Gastrocnemius medialis (tissue), 4 donors: ENCODE results near the gene NUDCD2. TPM values are rescaled to one million over a fixed set of nuclear protein-coding genes. Genes with fewer than 3 reads are reported as not detected.

Experiments
- ATAC-seq, 2 donors: fragments of 150-250 bp; one replicate each; pipeline ENCODE4 v1.9.1; 2016
- DNase-seq, 2 donors: peaks; one replicate each; pipeline ENCODE4 v3.0.0-alpha.2; 2019
- H3K27ac ChIP-seq, 4 donors: fragments of 200-600 bp; sonication (generic); 1 replicate in 1 of 4; 2 replicates in 3 of 4; pipeline ENCODE4 v1.5.1; 2016 to 2018; ENCODE audit warnings: mild to moderate bottlenecking in 2 of 4, moderate library complexity in 1 of 4
- H3K27me3 ChIP-seq, 3 donors: fragments of 200-600 bp; sonication (generic) in 2 of 3; 1 replicate in 1 of 3; 2 replicates in 2 of 3; pipeline versions ENCODE4 v1.5.1 to v1.6.0; 2016 to 2019; ENCODE audit warnings: mild to moderate bottlenecking in 1 of 3, moderate library complexity in 1 of 3
- H3K36me3 ChIP-seq, 2 donors: fragments of 200-600 bp; sonication (generic) in 1 of 2; one replicate each; pipeline ENCODE4 v1.5.1; 2017 to 2018
- H3K4me1 ChIP-seq, 2 donors: fragments of 200-600 bp; sonication (generic) in 1 of 2; one replicate each; pipeline ENCODE4 v1.5.1; 2016 to 2017; ENCODE audit warnings: mild to moderate bottlenecking in 2 of 2
- H3K4me3 ChIP-seq, 4 donors: fragments of 200-600 bp; sonication (generic) in 3 of 4; 1 replicate in 1 of 4; 2 replicates in 3 of 4; pipeline ENCODE4 v1.5.1; 2016 to 2019; ENCODE audit warnings: mild to moderate bottlenecking in 2 of 4
- H3K9me3 ChIP-seq, 3 donors: fragments of 200-600 bp; sonication (generic) in 2 of 3; 1 replicate in 1 of 3; 2 replicates in 2 of 3; pipeline ENCODE4 v1.5.1; 2016 to 2019
- POLR2A ChIP-seq, 2 donors: fragments of 450-650 bp; IDR thresholded peaks; one replicate each; pipeline ENCODE4 v1.6.1; 2017; ENCODE audit warnings: antibody characterized with exemption in 2 of 2, mild to moderate bottlenecking in 2 of 2, moderate library complexity in 2 of 2
- in situ Hi-C, 4 donors: fragments of 200-750 bp; cut with MboI; loops; one replicate each; pipeline versions ENCODE4 v1.15.0 to v1.8.0; 2017; ENCODE audit warnings: low sequenced_read_pairs in 4 of 4
- intact Hi-C: fragments of 100-400 bp; cut with DNase I; formaldehyde crosslinking; loops from one replicate; pipeline ENCODE4 v1.15.1; 2023; ENCODE audit warnings: low total_unique reads
- total RNA-seq, 4 donors: library from RNA; depleted of rRNA; stranded (reverse); fragments of >200 nt; gene quantifications; one replicate each; pipeline versions ENCODE4 v1.1.0 to v1.2.3, GENCODE V29; 2016
- TF ChIP-seq, protein P1 (sequence below), 5 experiments: fragments of 450-650 bp in 3 of 5; fragments of 200-600 bp in 2 of 5; sonication (generic) in 2 of 5; IDR thresholded peaks in 4 of 5; conservative IDR thresholded peaks in 1 of 5; 1 replicate in 4 of 5; 2 replicates in 1 of 5; pipeline ENCODE4 v1.5.1; 2016 to 2019; ENCODE audit warnings: antibody characterized with exemption in 5 of 5, mild to moderate bottlenecking in 3 of 5, moderate library complexity in 3 of 5

NUDCD2 gene
- total RNA-seq, 4 donors from 2014 or later: 4.2 to 9.1 (median 5.1) TPM

DNA sequence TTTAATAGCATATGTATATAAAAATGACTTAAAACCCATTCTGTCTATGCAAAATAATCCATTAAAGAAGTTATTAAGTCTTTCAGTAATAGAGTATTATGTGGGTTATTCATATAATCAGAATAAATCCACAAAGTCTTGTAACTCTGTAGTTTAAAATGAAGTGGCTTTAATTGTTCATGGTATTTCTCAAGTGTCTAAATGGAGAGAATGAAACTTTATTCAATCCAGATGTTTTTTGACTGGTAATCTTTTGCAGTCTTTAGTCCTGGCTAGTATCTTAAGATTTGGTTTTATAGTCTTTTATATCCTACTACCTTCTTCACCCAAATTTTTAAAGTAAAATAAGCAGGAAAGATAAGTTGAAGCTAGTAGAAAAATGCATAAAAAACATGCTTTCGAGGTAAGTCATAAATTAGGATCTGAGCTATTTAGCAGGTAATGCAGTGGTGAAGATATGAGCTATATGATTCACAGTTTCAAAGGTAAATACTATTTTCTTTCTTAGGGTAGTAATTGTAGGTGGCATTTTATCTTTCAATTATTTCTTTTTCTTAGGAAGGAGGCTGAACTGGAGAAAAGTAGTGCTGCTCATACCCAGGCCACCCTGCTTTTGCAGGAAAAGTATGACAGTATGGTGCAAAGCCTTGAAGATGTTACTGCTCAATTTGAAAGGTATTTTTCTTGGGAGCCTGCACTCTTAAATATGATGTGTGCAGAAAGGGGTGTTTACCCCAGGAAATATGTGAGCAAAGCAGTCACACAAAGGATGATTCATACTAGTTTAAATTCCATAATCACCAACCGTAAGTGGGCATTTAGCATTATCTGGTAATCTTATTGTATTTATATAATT is 18.5 kb upstream of the NUDCD2 start:
- TF ChIP-seq POLR2A (IDR thresholded peaks at IDR 0.05): no peak
- TF ChIP-seq, protein P1, sequence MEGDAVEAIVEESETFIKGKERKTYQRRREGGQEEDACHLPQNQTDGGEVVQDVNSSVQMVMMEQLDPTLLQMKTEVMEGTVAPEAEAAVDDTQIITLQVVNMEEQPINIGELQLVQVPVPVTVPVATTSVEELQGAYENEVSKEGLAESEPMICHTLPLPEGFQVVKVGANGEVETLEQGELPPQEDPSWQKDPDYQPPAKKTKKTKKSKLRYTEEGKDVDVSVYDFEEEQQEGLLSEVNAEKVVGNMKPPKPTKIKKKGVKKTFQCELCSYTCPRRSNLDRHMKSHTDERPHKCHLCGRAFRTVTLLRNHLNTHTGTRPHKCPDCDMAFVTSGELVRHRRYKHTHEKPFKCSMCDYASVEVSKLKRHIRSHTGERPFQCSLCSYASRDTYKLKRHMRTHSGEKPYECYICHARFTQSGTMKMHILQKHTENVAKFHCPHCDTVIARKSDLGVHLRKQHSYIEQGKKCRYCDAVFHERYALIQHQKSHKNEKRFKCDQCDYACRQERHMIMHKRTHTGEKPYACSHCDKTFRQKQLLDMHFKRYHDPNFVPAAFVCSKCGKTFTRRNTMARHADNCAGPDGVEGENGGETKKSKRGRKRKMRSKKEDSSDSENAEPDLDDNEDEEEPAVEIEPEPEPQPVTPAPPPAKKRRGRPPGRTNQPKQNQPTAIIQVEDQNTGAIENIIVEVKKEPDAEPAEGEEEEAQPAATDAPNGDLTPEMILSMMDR (IDR thresholded peaks at IDR 0.05 in 4 of 5, conservative IDR thresholded peaks at IDR 0.05 in 1 of 5): no peak
- H3K27ac ChIP-seq: no peak overlapping the region
- H3K4me3 ChIP-seq: no peak overlapping the region
- H3K4me1 ChIP-seq: no peaks in the 10 kb centered on the region
- no peaks in the 10 kb centered on the region for H3K9me3 ChIP-seq
- ATAC-seq: no peak
- H3K36me3 ChIP-seq: no peaks in the 10 kb centered on the region
- in situ Hi-C loops: no loop called here
- no peak for DNase-seq
- H3K27me3 ChIP-seq: no peaks in the 10 kb centered on the region
- intact Hi-C loops: no loop called here

DNA sequence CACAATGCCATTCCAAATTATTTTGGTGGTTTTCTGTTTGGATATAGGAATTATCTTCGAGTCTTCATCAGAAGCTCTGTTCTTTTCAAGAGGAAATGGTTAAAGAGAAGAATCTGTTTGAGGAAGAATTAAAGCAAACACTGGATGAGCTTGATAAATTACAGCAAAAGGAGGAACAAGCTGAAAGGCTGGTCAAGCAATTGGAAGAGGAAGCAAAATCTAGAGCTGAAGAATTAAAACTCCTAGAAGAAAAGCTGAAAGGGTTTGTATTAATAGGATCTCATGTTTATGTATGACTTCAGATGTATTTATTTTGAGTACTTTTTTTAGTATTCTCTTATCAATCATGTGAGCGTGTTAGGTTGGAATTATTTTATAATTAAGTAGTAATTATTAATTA is 15.5 kb upstream of the NUDCD2 start:
- TF ChIP-seq, protein P1 (IDR thresholded peaks at IDR 0.05 in 4 of 5, conservative IDR thresholded peaks at IDR 0.05 in 1 of 5): no peak
- no peak for TF ChIP-seq POLR2A (IDR thresholded peaks at IDR 0.05)
- Histone ChIP-seq H3K27ac (no peak overlapping the region), H3K4me1 (no peaks in the 10 kb centered on the region), H3K27me3 (no peaks in the 10 kb centered on the region), H3K36me3 (no peaks in the 10 kb centered on the region), H3K4me3 (no peak overlapping the region), H3K9me3 (no peaks in the 10 kb centered on the region)
- no peak for DNase-seq
- intact Hi-C loops: no loop called here
- in situ Hi-C loops: no loop called here
- no peak for ATAC-seq

DNA sequence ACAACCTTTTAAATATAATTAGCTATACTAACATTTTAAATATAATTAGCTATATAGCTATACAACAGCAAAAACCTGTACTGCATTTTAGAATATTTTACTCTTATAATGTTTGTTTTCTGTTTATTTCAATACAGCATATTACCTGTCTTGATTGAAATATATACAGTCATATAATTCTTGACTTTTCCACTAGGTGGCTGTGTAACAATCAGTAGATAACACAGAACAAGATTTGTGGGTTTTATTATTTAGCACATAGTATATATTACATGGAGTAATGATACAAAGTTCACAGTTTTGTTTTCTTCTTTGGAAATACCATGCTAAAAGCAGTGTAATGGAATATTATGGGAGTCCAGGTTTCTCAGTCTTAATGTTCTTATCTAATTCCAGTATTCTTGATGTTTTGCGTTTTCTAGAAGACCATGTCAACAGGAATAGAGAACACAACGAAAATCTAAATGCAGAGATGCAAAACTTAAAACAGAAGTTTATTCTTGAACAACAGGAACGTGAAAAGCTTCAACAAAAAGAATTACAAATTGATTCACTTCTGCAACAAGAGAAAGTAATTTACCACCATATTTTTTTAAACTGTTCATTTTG is 13.8 kb upstream of the NUDCD2 start:
- Histone ChIP-seq H3K4me3 (no peak overlapping the region), H3K27me3 (no peaks in the 10 kb centered on the region), H3K9me3 (no peaks in the 10 kb centered on the region), H3K27ac (no peak overlapping the region), H3K36me3 (no peaks in the 10 kb centered on the region), H3K4me1 (no peaks in the 10 kb centered on the region)
- TF ChIP-seq, protein P1 (IDR thresholded peaks at IDR 0.05 in 4 of 5, conservative IDR thresholded peaks at IDR 0.05 in 1 of 5): peak in 3 of 5 experiments; percentile 15 to 35 (median 32)
- TF ChIP-seq POLR2A (IDR thresholded peaks at IDR 0.05): no peak
- DNase-seq: no peak
- peak in 1 of 2 donors; percentile 53 for ATAC-seq
- in situ Hi-C loops: no loop called here
- intact Hi-C loops: loop anchor here (1.0 kb wide), 1 partner anchor 31 kb away; no protein-coding TSS in a partner anchor

DNA sequence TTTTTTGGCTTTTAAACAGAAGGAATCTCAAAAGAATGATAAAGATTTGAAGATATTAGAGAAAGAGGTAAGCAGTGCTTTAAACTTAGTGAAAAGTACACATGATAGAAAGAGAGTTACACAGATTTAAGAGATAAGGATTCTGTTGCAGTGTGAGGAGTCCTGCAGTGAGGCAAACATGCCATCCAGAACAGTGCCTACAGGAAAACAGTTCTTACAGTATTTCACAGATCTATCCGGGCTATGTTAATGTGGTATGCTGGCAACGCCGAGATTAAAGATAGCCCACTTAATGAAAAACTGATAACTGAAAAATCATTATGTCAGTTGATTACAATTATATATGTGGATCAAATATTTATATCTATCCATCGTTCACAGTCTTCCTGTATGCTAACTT is 7.8 kb upstream of the NUDCD2 start:
- Histone ChIP-seq H3K27ac (no peak overlapping the region), H3K9me3 (no peaks in the 10 kb centered on the region), H3K27me3 (no peaks in the 10 kb centered on the region), H3K36me3 (no peaks in the 10 kb centered on the region), H3K4me3 (no peak overlapping the region), H3K4me1 (no peaks in the 10 kb centered on the region)
- in situ Hi-C loops (no loop called here), intact Hi-C loops (no loop called here)
- ATAC-seq (no peak), DNase-seq (no peak)
- TF ChIP-seq, protein P1 (IDR thresholded peaks at IDR 0.05 in 4 of 5, conservative IDR thresholded peaks at IDR 0.05 in 1 of 5): no peak
- TF ChIP-seq POLR2A (IDR thresholded peaks at IDR 0.05): no peak
